ENCODE data around the gene MLIP.

DNA sequence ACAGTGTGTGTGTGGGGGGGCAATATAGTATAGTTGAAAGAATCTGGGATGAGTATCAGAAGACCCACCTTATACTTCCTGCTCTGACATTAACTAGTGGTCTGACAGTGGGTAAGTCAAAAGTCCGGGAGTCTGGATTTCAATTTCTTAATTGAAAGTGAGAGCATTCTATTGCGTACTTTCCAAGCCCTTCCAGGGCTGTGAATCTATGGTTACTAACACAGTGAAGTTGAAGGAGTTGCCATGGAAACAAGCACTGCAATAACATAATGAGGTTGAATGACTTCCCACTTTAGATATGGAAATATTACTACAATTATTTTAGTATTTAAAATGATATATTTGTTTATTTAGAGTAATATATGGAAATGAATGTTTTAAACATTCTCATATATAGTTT lies 80.2 kb downstream of the MLIP start:
- TF ChIP-seq, protein P1, sequence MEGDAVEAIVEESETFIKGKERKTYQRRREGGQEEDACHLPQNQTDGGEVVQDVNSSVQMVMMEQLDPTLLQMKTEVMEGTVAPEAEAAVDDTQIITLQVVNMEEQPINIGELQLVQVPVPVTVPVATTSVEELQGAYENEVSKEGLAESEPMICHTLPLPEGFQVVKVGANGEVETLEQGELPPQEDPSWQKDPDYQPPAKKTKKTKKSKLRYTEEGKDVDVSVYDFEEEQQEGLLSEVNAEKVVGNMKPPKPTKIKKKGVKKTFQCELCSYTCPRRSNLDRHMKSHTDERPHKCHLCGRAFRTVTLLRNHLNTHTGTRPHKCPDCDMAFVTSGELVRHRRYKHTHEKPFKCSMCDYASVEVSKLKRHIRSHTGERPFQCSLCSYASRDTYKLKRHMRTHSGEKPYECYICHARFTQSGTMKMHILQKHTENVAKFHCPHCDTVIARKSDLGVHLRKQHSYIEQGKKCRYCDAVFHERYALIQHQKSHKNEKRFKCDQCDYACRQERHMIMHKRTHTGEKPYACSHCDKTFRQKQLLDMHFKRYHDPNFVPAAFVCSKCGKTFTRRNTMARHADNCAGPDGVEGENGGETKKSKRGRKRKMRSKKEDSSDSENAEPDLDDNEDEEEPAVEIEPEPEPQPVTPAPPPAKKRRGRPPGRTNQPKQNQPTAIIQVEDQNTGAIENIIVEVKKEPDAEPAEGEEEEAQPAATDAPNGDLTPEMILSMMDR (IDR thresholded peaks at IDR 0.05; ENCODE audit: low read length), result no peak
- TF ChIP-seq EZH2 (IDR thresholded peaks at IDR 0.05; ENCODE audit: borderline replicate concordance, low read length), result no peak
